ENCODE data around the gene TPI1.
A peak's percentile ranks its signal among the peaks of the same experiment; 100 is the strongest.
"Not testable (repeated sequence)": the region's sequence is repeated elsewhere in the genome, so short reads cannot be mapped to it uniquely, and the experiment has no call there.

TPI1 gene

DNA sequence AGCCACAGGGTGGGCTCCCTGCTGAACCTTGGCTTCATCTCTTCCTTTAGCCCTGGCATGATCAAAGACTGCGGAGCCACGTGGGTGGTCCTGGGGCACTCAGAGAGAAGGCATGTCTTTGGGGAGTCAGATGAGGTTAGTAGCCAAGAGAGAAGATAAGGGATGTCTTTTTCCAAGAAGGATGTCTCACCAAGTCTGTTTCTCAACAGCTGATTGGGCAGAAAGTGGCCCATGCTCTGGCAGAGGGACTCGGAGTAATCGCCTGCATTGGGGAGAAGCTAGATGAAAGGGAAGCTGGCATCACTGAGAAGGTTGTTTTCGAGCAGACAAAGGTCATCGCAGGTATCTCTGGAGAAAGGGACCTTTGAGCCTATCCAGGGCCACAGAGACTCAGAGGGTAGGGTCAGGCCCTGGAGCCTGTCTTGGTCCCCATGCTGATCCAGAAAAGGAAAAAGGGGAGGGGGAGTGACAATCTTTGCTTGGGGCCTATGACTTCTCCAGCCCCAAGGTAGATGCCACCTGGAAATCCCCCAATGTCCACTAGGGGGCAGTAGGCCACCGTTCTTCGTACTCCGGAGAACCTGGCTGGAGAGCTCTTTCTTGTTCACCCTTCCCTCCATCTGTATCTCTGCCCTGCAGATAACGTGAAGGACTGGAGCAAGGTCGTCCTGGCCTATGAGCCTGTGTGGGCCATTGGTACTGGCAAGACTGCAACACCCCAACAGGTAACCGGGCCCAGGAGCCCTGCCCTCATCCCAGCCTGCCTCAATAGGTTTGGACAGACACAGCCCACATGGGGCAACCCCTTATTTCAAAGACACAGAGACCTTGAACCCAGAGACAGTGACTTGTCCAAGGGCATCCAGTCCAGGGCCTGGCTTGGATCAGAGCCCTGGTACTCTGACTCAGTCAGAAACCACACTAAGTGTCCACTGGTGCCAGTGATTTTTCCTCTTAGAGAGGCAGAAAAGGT lies 2.0 kb downstream of the TPI1 start:
- DNase-seq (ENCODE audit: low read depth in 2 of 2): peak; percentile 67 to 84

DNA sequence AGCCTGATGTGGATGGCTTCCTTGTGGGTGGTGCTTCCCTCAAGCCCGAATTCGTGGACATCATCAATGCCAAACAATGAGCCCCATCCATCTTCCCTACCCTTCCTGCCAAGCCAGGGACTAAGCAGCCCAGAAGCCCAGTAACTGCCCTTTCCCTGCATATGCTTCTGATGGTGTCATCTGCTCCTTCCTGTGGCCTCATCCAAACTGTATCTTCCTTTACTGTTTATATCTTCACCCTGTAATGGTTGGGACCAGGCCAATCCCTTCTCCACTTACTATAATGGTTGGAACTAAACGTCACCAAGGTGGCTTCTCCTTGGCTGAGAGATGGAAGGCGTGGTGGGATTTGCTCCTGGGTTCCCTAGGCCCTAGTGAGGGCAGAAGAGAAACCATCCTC lies 3.0 kb downstream of the TPI1 start:
- not testable (repeated sequence) for DNase-seq (ENCODE audit: low read depth in 2 of 2)

DNA sequence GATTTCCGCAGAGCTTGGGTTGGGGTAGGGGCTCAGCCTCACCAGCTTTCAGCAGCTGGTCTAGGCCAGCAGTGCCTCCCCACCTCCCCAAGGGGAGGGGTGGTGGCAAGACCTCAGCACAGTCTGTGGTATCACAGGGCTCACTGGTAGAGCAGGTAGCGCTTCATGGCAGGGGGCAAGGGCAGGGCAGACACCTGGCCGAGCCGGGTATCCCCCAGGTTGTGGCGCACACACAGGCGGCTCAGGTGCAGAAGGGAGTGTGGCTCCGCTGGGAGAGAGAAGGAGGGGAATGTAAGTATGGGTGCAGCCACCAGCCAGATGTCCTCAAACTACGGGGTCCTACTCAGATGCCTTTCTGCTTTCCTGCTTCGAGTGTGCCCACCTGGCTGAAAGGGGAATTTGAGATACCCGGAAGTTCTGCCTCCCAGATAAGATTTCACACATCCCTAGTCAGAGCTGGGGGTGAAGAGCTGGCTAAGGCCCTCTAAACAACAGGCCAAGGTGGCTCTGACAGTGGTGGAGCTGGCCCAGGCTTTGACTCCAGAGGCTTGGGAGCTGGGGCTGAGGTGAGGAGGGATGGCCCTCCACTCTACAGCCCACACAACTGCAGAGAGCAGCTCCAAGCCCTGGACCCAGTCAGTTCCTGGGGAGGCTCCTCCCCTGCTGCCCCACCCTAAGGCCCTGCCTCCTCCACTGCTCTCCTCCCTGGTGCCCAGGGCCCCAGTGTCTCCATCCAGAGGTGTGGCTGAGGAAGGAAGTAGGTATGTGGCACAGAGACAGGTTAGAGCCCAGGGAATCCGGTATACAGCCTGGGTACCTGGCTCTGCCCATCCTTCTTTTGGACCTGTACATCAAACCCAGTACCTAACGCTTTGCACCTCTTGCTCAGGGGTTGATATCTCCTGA lies 4.0 kb downstream of the TPI1 start:
- no peak for DNase-seq (ENCODE audit: low read depth in 2 of 2)

DNA sequence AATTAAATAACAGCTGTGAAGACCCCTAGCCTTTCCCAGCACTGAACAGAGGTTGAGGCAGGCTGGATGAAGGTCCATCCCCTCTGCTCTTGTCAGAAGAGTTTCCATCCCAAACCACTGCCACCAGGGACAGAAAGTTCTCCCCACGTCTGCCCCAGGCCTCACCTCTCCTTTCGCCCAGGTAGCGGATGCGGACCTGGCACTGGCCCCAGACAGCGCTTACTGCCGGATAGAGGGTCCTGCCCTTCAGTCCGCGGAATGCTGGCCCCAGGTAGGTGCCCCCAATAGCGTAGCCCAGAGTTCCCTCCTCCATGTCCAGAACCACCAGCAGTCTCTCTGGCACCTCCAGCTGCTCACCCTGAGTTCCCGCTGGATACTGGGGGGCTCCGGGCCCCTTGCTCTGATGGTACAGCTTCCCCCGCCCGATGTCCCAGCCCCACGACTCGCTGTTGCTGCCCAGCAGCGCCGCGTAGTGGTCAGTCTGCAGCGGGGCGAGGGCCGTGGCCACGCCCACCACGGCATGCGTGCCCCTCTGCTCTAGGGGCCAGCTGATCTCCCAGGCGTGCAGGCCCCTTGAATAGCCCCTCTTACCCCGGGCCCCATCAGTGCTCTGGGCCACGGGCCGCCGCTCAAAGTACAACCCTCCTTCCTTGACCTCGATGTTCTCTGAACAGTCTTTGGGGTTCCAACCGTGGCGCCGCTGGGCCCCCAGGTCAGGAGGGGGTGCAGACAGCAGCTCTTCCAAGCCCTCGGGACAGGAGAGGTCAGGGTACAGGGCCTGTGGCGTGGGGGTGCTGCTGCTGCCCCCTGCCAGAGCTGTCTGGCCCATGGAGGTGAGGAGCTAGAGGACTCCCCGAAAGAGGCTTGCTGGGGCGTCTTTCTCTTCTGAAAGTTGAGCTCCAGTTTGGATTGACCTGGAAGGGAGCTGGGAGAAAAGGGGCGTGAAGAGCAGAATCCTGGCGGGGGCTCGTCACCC lies 5.0 kb downstream of the TPI1 start:
- peak; percentile 66 to 74 for DNase-seq (ENCODE audit: low read depth in 2 of 2)

DNA sequence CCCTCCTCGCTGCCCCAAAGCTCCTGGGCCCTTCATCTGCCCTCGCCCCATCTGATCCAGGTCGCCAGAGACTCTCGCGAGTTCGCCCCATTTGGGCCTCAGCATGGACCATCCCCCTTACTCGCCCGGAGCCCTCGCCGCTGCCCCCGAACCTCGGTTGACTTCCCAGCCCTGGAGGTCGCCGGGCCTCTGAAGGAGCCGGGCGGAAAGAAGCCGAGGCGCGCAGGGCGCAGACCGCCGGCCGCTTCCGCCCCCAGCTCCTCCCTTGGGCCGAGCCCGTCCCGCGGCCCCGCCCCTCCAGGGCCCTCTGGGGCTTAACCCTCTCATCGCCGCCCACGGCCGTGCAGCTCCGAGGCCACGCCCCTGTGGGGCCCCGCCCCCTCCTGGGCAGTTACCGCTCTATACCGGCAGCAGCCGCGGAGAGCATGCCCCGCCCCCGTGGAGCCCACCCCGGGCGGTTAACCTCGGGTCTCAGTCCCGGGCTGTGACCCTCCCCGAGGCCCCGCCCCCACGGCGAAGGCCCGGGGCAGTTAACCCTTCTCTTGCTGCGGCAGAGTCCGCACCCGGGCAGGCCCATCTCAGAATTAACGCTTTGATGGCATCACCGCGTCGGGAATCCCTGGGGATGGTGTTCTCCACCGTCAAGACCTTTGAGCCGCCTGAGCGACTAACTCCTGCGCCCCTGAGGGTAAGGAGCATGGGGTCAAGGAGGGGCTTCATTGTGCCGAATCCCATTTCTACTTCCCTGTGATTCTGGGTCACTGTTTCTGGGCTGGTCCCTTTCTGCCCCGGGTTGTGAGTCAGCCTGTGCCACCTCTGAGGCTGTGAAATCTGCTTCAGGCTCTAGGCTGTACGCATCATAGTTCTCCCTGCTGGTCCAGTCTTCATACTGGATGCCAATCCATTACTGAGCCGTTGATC lies 6.0 kb downstream of the TPI1 start, which contains the start of gene SPSB2:
Gene SPSB2, minus strand, starts transcription at position 210 of the 921 bp plus-strand sequence. CDS start 402 bp downstream, outside the sequence.
- peak; percentile 97 to 98 for DNase-seq (ENCODE audit: low read depth in 2 of 2)

DNA sequence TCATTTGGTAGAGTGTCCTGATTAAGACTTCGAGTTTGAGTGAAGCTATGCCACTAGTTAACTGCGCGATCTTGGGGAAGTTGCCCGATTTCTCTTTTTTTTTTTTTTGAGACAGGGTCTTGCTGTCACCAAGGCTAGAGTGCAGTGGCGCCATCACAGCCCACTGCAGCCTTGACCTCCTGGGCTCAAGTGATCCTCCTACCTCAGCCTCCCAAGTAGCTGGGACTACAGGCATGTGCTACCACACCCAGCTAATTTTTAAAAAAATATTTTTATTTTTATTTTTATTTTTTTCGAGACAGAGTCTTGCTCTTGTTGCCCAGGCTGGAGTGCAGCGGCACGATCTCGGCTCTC lies 6.7 kb downstream of the TPI1 start:
- DNase-seq (ENCODE audit: low read depth in 2 of 2): not testable (repeated sequence)

DNA sequence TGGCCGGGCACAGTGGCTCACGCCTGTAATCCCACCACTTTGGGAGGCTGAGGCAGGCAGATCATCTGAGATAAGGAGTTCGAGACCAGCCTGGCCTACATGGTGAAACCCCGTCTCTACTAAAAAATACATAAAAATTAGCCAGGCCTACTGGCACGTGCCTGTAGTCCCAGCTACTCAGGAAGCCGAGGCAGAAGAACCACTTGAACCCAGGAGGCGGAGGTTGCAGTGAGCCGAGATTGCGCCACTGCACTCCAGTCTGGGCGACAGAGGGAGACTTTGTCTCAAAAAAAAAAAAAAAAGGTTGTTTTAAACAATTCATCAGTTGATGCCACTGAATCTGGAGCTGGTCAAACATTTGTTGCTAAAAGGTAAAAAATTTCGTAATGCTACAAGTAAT lies 12.5 kb downstream of the TPI1 start:
- DNase-seq (ENCODE audit: low read depth in 2 of 2): not testable (repeated sequence)

DNA sequence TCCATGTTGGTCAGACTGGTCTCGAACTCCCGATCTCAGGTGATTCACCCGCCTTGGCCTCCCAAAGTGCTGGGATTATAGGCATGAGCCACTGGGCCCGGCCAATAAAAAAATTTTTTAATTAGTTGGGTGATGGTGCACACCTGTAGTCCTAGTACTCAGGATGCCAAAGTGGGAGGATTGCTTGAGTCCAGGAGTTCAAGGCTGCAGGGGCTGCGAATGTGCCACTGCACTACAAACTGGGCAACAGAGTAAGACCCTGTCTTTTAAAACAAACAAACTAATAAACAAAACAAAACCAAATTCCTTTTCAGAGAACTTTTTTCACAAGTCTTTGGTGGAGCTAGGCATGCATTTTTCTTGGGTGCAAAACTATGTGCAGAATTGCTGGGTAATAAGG lies 15.9 kb downstream of the TPI1 start:
- DNase-seq (ENCODE audit: low read depth in 2 of 2): no peak

DNA sequence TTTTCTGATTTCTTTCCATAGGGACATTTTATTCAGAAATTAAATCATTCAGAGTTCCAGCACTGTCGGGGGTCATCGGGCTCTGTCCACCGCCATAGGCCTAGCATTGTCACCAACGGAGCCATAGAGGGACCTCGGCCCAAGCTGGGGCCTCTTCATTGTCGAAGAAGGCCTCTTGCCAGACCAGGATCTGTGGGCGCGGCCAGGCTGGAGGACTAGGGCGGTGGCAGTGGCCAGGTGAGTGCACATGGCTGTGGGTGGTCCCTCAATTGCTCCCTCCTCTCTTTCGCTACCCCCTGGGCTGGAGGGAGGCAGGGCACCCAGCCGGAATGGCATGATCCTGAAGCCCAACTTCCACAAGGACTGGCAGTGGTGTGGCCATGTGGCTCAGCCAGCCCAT lies 16.4 kb downstream of the TPI1 start:
- DNase-seq (ENCODE audit: low read depth in 2 of 2): no peak

DNA sequence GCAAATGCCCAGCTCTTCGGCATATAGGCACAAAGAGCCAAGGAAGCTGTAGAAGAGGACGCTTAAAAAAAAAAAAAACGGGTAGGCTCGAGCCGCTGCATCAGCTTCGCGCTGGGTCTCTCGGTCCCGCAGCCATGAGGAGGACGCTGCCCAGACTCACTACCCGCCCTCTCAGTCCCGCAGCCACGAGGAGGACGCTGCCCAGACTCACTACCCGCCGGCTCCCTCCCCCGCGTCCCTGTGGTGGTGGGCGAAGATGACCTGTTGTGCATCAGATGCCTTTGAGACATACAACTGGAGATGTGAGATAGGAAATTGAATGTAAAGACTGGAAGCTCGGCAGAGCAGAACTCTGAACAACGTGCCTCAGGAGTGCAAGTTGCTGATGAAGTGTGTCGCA lies 17.2 kb downstream of the TPI1 start:
- DNase-seq (ENCODE audit: low read depth in 2 of 2): no peak

DNA sequence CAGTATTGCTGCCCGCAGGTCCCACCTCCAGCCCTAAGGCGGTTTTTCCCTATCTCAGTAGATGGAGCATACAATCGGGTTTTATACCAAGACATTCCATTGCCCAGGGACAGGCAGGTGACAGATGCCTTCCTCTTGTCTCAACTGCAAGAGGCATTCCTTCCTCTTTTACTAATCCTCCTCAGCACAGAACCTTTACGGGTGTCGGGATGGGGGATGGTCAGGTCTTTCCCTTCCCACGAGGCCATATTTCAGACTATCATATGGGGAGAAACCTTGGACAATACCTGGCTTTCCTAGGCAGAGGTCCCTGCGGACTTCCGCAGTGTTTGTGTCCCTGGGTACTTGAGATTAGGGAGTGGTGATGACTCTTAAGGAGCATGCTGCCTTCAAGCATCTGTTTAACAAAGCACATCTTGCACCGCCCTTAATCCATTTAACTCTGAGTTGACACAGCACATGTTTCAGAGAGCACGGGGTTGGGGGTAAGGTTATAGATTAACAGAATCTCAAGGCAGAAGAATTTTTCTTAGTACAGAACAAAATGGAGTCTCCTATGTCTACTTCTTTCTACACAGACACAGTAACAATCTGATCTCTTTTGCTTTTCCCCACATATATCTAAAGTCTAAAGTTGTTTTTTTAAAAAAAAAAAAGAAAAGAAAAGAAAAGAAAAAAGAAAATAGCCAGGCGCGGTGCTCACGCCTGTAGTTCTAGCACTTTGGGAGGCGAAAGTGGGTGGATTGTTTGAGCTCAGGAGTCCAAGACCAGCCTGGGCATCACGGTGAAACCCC lies 19.1 kb downstream of the TPI1 start:
- DNase-seq (ENCODE audit: low read depth in 2 of 2): not testable (repeated sequence)

DNA sequence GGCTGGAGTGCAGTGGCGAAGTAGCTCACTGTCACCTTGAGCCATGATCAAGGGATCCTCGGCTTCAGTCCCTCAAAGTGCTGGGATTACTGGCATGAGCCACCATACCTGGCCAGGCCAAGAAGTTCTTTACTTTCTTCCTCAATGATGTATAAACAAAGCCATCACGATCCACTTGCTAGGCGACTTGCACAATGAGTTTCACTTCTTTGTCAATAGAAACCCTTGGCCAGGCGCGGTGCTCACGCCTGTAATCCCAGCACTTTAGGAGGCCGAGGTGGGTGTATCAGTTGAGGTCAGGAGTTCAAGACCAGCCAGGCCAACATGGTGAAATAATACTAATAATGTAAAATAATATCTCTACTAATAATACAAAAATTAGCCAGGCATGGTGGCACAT lies 20.1 kb downstream of the TPI1 start:
- DNase-seq (ENCODE audit: low read depth in 2 of 2): no peak

DNA sequence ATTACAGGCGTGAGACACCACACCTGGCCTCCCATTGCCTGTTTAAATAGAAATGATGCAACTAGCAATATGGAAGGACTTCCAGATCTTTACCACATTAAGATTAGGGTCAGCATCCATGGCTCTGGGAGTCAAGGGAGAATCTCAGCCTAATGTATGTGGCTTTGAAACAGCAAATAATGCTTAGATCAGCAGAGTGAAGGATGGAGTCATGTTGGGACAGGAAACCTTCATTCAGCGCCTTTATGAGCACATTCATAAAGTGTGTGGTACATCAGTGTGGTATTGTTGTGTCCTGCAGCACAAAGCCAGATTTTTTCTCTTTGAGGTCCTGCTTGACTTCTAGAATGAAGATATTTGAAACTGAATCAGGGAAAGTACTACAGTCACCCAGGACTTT lies 21.0 kb downstream of the TPI1 start:
- no peak for DNase-seq (ENCODE audit: low read depth in 2 of 2)

DNA sequence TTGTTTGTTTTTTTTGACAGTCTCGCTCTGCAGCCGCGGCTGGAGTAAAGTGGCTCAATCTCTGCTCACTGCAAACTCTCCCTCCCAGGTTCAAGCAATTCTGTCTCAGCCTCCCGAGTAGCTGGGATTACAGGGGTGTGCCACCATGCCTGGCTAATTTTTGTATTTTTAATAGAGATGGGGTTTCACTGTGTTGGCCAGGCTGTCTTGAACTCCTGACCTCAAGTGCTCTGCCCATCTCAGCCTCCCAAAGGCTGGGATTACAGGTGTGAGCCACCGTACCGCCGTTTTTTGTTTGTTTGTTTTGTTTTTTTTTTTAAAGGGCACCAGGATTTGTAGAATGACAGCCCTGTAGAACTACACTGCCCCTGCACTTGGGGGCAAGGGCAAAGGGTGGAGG lies 21.5 kb downstream of the TPI1 start:
- DNase-seq (ENCODE audit: low read depth in 2 of 2): not testable (repeated sequence)

DNA sequence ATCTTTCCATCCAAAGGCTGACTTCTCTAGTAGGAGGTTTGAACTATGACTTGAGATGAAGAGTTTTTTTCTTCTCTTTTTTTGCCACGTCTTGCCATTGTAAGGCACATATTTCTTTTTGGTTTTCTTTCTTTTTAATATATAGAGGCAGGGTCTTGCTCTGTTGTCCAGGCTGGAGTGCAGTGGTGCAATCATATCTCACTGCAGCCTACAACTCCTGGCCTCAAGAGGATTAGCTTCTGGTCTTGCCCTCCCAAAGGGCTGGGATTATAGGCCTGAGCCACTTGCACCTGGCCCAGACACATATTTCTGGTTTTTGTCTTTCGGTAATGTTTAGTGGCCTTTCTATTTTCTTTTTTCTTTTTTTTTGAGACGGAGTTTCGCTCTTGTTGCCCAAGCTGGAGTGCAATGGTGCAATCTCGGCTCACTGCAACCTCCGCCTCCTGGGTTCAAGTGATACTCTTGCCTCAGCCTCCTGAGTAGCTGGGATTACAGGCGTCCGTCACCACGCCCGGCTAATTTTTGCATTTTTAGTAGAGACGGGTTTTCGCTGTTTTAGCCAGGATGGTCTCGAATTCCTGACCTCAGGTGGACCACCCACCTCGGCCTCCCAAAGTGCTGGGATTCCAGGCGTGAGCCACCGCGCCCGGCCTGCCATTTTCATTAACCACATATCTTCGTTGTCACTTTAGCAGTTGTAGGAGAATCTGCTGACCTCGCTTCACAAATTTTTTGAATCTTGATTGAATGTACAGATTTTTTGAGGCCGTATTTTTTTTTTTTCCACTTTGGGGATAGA lies 22.6 kb downstream of the TPI1 start:
- not testable (repeated sequence) for DNase-seq (ENCODE audit: low read depth in 2 of 2)

DNA sequence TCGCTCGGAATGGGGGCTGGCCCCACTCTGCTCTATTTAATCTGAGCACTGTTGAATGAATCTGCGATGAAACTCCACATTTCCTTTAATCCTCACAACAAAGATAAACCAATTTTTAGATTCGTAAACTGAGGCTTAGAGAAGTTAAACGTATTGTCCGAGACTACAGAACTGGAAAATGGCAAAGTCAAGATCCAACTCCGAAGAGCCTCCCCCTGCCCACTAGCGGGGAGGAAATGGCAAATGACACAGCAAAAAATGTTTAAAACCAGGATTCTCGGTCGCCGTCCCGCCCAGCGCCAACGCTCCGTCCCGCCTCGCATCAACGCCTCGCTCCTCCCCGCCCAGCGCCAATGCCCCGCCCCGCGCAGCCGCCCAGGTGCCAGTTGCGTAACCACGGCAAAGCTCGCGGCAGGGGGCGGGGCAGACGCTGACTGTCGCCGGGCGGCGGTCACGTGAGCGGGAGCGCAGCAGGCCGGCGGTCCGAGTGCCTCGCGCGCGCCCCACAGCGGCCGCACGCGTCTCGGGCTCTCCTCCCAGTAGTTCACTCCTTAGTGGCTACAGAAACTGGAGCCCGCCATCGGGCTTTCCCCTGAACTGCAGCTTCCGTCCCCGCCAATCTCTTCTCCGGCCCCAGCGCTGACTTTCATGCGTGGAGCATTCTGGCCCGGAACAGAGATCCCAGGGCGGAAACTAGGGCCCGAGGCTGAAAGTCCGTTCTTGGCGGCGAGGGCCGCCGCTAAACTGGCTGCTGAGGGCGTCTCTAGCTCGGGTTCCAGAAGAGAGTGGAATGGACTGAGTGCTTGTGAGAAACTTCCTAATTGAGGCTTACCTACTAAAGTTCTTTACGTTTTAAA lies 23.7 kb downstream of the TPI1 start:
- peak; percentile 97 to 98 for DNase-seq (ENCODE audit: low read depth in 2 of 2)

DNA sequence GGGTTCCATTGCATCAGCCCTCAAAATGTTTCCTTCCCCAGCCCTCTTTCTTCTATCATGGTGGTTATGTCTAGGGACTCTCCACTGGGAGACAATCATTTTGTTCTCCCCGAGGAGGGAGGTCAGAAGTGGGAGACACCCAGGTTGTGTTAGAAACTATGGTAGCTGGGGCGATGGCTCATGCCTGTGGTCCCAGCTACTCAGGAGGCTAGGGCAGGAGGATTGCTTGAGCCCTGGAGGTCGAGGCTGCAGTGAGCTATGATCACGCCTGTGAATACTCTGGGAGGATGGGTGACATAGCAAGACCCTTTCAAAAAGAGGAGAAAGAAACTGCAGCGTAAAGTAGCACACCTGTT lies 24.3 kb downstream of the TPI1 start:
- DNase-seq (ENCODE audit: low read depth in 2 of 2): no peak

DNA sequence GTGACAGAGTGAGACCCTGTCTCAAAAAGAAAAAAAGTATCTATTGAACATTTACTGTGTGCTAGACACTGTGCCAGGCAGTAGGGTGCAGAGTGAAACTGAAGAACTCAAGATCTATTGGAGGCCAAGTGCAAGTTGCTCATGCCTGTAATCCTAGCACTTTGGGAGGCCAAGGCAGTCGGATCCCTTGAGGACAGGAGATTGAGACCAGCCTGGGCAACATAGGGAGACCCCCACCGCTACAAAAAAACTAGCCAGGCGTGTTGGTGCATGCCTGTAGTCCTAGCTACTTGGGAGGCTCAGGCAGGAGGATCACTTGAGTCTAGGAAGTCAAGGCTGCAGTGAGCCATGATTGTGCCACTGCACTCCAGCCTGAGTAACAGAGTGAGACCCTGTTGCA lies 25.4 kb downstream of the TPI1 start:
- DNase-seq (ENCODE audit: low read depth in 2 of 2): not testable (repeated sequence)

Data from stimulated activated CD8-positive, alpha-beta memory T cell treated with anti-CD3 and anti-CD28 coated beads, Interleukin-7, amount 100 ng/mL, for 1 hour (primary cell).